Measurements from ENCODE around the gene TTC21A.

Gene TTC21A

DNA sequence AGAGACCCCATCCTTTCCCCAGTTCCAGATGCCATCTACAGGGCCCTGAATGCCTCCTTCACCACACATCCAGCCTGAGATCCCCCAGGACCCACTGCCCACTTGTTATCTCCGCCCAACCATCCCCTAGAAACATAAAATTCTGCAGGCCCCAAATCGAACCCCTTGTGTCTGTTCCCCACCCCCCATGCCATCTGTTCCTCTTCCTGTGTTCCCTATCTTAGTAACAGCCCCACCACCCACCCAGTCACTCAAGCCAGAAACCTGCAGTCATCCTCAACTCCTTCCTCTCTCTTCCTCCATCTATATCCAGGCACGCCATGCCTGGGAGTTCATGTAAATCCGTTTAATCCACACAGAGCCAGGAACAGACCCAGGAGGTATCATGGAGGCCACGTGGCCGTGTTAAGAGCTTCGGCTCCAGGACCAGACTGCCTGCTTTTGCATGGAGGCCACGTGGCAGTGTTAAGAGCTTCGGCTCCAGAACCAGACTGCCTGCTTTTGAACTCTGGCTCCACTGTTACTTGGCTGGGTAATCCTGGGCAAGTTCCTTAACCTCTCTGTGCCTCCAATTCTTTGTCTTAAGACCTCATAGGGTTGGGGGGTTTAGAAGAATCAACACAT lies 41.1 kb downstream of the TTC21A start:
- Histone ChIP-seq H3K36me3 (ENCODE audit: control insufficient read depth in 5 of 5, insufficient read depth in 5 of 5, low read length in 5 of 5) (peaks cover 6 to 32% (median 31%) of the 10 kb centered on the region in 5 donors), H3K9me3 (ENCODE audit: control insufficient read depth in 5 of 5, low read length in 5 of 5) (no peaks in the 10 kb centered on the region), H3K27me3 (ENCODE audit: control insufficient read depth in 5 of 5, insufficient read depth in 4 of 5, low read length in 5 of 5) (no peaks in the 10 kb centered on the region), H3K9ac (ENCODE audit: low read length in 5 of 5) (peak overlapping the region in 4 of 5 donors; percentile 35 to 81 (median 68)), H3K27ac (ENCODE audit: low read depth, low read length) (peak overlapping the region; percentile 96), H3K4me3 (ENCODE audit: low read depth in 1 of 5, low read length in 5 of 5) (peak overlapping the region; percentile 43 to 59 (median 56)), H3K4me1 (ENCODE audit: control insufficient read depth in 5 of 5, insufficient read depth in 5 of 5, low read length in 5 of 5) (peaks cover 30 to 73% (median 66%) of the 10 kb centered on the region in 5 donors)

- Histone ChIP-seq H3K4me1 (ENCODE audit: control insufficient read depth in 5 of 5, insufficient read depth in 5 of 5, low read length in 5 of 5) (peaks cover 30 to 72% (median 68%) of the 10 kb centered on the region in 5 donors), H3K27ac (ENCODE audit: low read depth, low read length) (peak overlapping the region; percentile 96), H3K9ac (ENCODE audit: low read length in 5 of 5) (no peak overlapping the region)
Observed at GRCh38 chr3:39149059-39149455, 41.6 kb downstream of the TTC21A start.

GRCh38 chr3:39149498-39150147 lies 42.1 kb downstream of the TTC21A start:
- Histone ChIP-seq H3K36me3 (ENCODE audit: control insufficient read depth in 5 of 5, insufficient read depth in 5 of 5, low read length in 5 of 5) (peaks cover 6 to 22% (median 21%) of the 10 kb centered on the region in 5 donors), H3K4me1 (ENCODE audit: control insufficient read depth in 5 of 5, insufficient read depth in 5 of 5, low read length in 5 of 5) (peaks cover 30 to 76% (median 72%) of the 10 kb centered on the region in 5 donors), H3K9ac (ENCODE audit: low read length in 5 of 5) (peak overlapping the region in 1 of 5 donors; percentile 6), H3K27ac (ENCODE audit: low read depth, low read length) (peak overlapping the region; percentile 96), H3K4me3 (ENCODE audit: low read depth in 1 of 5, low read length in 5 of 5) (peak overlapping the region in 4 of 5 donors; percentile 68 to 99 (median 88)), H3K27me3 (ENCODE audit: control insufficient read depth in 5 of 5, insufficient read depth in 4 of 5, low read length in 5 of 5) (no peaks in the 10 kb centered on the region), H3K9me3 (ENCODE audit: control insufficient read depth in 5 of 5, low read length in 5 of 5) (no peaks in the 10 kb centered on the region)

More at GRCh38 chr3:39149059-39149455, 41.6 kb downstream of the TTC21A start:
- Histone ChIP-seq H3K4me3 (ENCODE audit: low read depth in 1 of 5, low read length in 5 of 5) (peak overlapping the region in 3 of 5 donors; percentile 43 to 58 (median 52)), H3K9me3 (ENCODE audit: control insufficient read depth in 5 of 5, low read length in 5 of 5) (no peaks in the 10 kb centered on the region), H3K36me3 (ENCODE audit: control insufficient read depth in 5 of 5, insufficient read depth in 5 of 5, low read length in 5 of 5) (peaks cover 6 to 27% (median 26%) of the 10 kb centered on the region in 5 donors), H3K27me3 (ENCODE audit: control insufficient read depth in 5 of 5, insufficient read depth in 4 of 5, low read length in 5 of 5) (no peaks in the 10 kb centered on the region)

DNA sequence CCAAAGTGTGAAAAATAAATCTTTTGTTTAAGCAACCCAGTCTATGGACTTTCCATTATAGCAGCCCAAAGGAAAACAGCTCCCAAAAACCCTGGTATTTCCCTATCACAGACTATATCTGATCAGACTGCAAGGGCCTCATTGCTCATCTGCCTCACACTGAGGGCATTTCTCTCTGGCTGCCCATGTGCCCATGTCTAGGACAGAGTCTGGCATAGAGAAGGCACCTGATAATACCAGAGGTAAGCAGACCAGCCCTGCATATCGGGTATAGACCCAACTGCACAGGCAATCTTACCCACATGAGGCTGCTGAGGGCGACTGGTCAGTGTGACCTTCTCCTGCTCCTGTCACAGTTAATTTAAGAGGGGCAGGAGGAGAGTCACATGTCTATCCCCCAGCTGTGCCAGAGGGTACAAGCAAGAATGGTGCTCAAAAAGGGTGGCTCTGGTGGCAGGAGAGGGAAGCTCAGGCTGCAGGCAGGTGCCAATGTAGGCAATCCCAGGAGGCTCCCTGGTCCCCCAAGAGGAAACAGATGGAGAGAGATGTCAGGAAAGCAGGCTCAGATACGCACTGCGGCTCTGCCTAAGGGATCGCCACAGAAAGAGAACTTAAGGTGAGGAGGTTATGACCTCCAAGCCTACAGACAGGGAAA lies 42.8 kb downstream of the TTC21A start:
- Histone ChIP-seq H3K4me1 (ENCODE audit: control insufficient read depth in 5 of 5, insufficient read depth in 5 of 5, low read length in 5 of 5) (peaks cover 30 to 76% (median 72%) of the 10 kb centered on the region in 5 donors), H3K4me3 (ENCODE audit: low read depth in 1 of 5, low read length in 5 of 5) (peak overlapping the region; percentile 68 to 99 (median 85))

DNA sequence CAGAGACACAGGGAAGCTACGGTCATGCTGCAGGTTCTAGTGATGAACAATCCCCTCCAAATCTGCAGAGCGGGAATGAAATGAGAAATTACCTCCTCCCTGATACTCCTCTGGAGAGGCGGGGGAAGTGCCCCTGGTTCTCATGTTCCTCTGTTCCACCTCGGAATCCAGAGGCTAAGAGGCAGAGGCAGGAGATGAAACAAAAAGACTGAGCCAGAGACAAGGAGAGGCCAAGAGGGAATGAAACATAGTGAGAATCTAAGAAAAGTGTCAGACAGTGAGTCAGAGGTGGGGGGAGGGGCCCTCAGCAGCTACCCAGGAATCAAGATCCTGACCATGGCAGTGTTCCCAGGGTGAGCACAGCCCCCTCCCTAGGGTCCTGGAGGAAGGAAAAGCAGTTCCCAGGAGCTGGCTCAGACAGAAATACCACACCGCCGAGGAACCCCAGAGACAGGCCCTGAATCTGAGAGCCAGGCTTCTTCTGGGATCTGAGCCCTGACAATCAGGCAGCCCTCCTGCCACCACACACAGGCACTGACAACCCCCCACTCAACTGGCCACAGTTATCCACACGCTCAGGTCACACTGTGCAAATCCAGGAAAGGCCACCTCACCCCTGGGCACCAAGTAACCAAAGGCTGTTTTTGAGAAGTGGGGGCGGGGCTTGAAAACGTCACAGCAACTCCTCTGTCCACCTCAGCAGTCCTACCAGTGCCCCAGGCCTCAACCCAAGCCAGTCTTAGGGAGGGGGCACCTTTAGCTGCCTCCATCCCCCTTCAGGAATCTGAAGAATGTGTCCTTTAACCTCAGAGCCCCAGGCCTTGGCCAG lies 43.5 kb downstream of the TTC21A start:
- Histone ChIP-seq H3K4me3 (ENCODE audit: low read depth in 1 of 5, low read length in 5 of 5) (peak overlapping the region; percentile 68 to 99 (median 85)), H3K36me3 (ENCODE audit: control insufficient read depth in 5 of 5, insufficient read depth in 5 of 5, low read length in 5 of 5) (peaks cover 0 to 8% (median 7%) of the 10 kb centered on the region in 5 donors), H3K4me1 (ENCODE audit: control insufficient read depth in 5 of 5, insufficient read depth in 5 of 5, low read length in 5 of 5) (peaks cover 30 to 72% (median 69%) of the 10 kb centered on the region in 5 donors), H3K9me3 (ENCODE audit: control insufficient read depth in 5 of 5, low read length in 5 of 5) (no peaks in the 10 kb centered on the region), H3K27ac (ENCODE audit: low read depth, low read length) (peak overlapping the region; percentile 96), H3K27me3 (ENCODE audit: control insufficient read depth in 5 of 5, insufficient read depth in 4 of 5, low read length in 5 of 5) (no peaks in the 10 kb centered on the region), H3K9ac (ENCODE audit: low read length in 5 of 5) (peak overlapping the region; percentile 80 to 100 (median 91))

More for the DNA sequence above, 42.8 kb downstream of the TTC21A start:
- peak overlapping the region; percentile 96 for H3K27ac ChIP-seq (ENCODE audit: low read depth, low read length)
- no peaks in the 10 kb centered on the region for H3K27me3 ChIP-seq (ENCODE audit: control insufficient read depth in 5 of 5, insufficient read depth in 4 of 5, low read length in 5 of 5)
- peak overlapping the region; percentile 31 to 100 (median 88) for H3K9ac ChIP-seq (ENCODE audit: low read length in 5 of 5)
- H3K9me3 ChIP-seq (ENCODE audit: control insufficient read depth in 5 of 5, low read length in 5 of 5): no peaks in the 10 kb centered on the region
- H3K36me3 ChIP-seq (ENCODE audit: control insufficient read depth in 5 of 5, insufficient read depth in 5 of 5, low read length in 5 of 5): peaks cover 6 to 15% (median 14%) of the 10 kb centered on the region in 5 donors

DNA sequence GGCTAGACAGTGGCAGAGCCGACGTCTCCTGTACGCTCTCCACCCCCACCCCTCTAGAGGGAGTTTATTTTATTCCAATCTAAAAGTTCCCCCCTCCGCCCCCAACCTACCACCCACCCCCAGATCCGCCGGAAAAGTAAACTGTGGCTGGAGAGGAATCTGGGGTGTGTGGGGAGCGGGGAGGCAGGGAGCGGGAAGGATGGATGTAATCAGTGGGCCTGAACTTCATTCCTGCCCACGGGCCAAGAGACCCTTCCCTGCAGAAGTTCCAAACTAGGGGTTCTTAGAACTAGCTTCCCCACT lies 46.4 kb downstream of the TTC21A start:
- H3K27me3 ChIP-seq (ENCODE audit: control insufficient read depth in 5 of 5, insufficient read depth in 4 of 5, low read length in 5 of 5): no peaks in the 10 kb centered on the region
- no peaks in the 10 kb centered on the region for H3K36me3 ChIP-seq (ENCODE audit: control insufficient read depth in 5 of 5, insufficient read depth in 5 of 5, low read length in 5 of 5)
- peak overlapping the region in 2 of 5 donors; percentile 7 to 43 for H3K9ac ChIP-seq (ENCODE audit: low read length in 5 of 5)
- H3K9me3 ChIP-seq (ENCODE audit: control insufficient read depth in 5 of 5, low read length in 5 of 5): no peaks in the 10 kb centered on the region
- peak overlapping the region; percentile 80 for H3K27ac ChIP-seq (ENCODE audit: low read depth, low read length)
- H3K4me1 ChIP-seq (ENCODE audit: control insufficient read depth in 5 of 5, insufficient read depth in 5 of 5, low read length in 5 of 5): peaks cover 15 to 46% (median 40%) of the 10 kb centered on the region in 5 donors
- peak overlapping the region in 4 of 5 donors; percentile 49 to 58 (median 50) for H3K4me3 ChIP-seq (ENCODE audit: low read depth in 1 of 5, low read length in 5 of 5)

GRCh38 chr3:39154280-39155021 lies 47.0 kb downstream of the TTC21A start:
- peaks cover 19 to 46% (median 34%) of the 10 kb centered on the region in 5 donors for H3K4me1 ChIP-seq (ENCODE audit: control insufficient read depth in 5 of 5, insufficient read depth in 5 of 5, low read length in 5 of 5)
- peak overlapping the region in 1 of 5 donors; percentile 7 for H3K9ac ChIP-seq (ENCODE audit: low read length in 5 of 5)
- no peaks in the 10 kb centered on the region for H3K9me3 ChIP-seq (ENCODE audit: control insufficient read depth in 5 of 5, low read length in 5 of 5)
- H3K36me3 ChIP-seq (ENCODE audit: control insufficient read depth in 5 of 5, insufficient read depth in 5 of 5, low read length in 5 of 5): no peaks in the 10 kb centered on the region
- no peaks in the 10 kb centered on the region for H3K27me3 ChIP-seq (ENCODE audit: control insufficient read depth in 5 of 5, insufficient read depth in 4 of 5, low read length in 5 of 5)
- peak overlapping the region in 1 of 5 donors; percentile 58 for H3K4me3 ChIP-seq (ENCODE audit: low read depth in 1 of 5, low read length in 5 of 5)
- H3K27ac ChIP-seq (ENCODE audit: low read depth, low read length): peak overlapping the region; percentile 80

DNA sequence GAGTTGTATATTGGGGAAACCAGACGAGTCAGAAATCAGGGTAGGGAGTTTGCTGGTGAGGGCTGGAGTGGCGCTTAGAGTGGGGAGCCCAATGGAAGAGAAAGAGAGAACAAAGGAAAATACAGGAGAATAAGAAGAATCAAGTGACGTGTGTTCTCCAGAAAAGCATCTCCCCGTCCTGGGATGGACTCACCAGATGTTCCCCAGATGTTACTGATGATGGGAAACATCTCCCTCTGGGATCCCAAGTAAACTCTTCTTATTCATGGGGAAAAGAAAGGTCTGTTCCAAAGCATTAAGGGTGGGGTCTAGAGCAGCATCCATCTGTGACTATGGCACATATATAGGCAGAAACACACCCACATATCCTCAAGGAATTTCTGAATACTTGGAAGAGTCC lies 48.9 kb downstream of the TTC21A start:
- no peaks in the 10 kb centered on the region for H3K27me3 ChIP-seq (ENCODE audit: control insufficient read depth in 5 of 5, insufficient read depth in 4 of 5, low read length in 5 of 5)
- H3K9me3 ChIP-seq (ENCODE audit: control insufficient read depth in 5 of 5, low read length in 5 of 5): no peaks in the 10 kb centered on the region
- no peak overlapping the region for H3K4me3 ChIP-seq (ENCODE audit: low read depth in 1 of 5, low read length in 5 of 5)
- H3K27ac ChIP-seq (ENCODE audit: low read depth, low read length): no peak overlapping the region
- H3K36me3 ChIP-seq (ENCODE audit: control insufficient read depth in 5 of 5, insufficient read depth in 5 of 5, low read length in 5 of 5): no peaks in the 10 kb centered on the region
- no peak overlapping the region for H3K9ac ChIP-seq (ENCODE audit: low read length in 5 of 5)
- peaks cover 8 to 35% (median 23%) of the 10 kb centered on the region in 5 donors for H3K4me1 ChIP-seq (ENCODE audit: control insufficient read depth in 5 of 5, insufficient read depth in 5 of 5, low read length in 5 of 5)

DNA sequence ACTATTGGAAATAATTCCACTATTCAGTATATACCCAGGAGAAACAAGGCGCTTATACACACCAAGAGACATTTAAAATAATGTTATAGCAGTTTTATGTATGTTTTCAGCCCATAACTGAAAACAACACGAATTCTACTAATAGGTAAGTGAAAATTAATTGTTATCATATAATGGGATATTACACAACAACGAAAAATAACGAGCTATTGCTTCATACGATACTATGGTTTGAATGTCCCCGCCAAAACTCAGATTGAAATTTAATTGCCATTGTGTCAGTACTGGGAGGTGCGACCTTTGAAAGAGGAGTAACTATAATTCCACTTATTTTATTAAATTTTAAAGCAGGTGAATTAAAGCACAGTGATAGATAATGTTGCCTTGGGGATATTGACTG lies 49.9 kb downstream of the TTC21A start:
- Histone ChIP-seq H3K27me3 (ENCODE audit: control insufficient read depth in 5 of 5, insufficient read depth in 4 of 5, low read length in 5 of 5) (no peaks in the 10 kb centered on the region), H3K4me3 (ENCODE audit: low read depth in 1 of 5, low read length in 5 of 5) (no peak overlapping the region), H3K4me1 (ENCODE audit: control insufficient read depth in 5 of 5, insufficient read depth in 5 of 5, low read length in 5 of 5) (peaks cover 5 to 25% (median 16%) of the 10 kb centered on the region in 5 donors), H3K27ac (ENCODE audit: low read depth, low read length) (peak overlapping the region; percentile 79), H3K36me3 (ENCODE audit: control insufficient read depth in 5 of 5, insufficient read depth in 5 of 5, low read length in 5 of 5) (no peaks in the 10 kb centered on the region), H3K9me3 (ENCODE audit: control insufficient read depth in 5 of 5, low read length in 5 of 5) (no peaks in the 10 kb centered on the region), H3K9ac (ENCODE audit: low read length in 5 of 5) (no peak overlapping the region)
